ENCODE measurements around the gene ACBD7. TPM values are rescaled to one million over a fixed set of nuclear protein-coding genes. Genes with fewer than 3 reads are reported as not detected.

Gene ACBD7
- 1.1 TPM for total RNA-seq
- long read RNA-seq = 0 reads

DNA sequence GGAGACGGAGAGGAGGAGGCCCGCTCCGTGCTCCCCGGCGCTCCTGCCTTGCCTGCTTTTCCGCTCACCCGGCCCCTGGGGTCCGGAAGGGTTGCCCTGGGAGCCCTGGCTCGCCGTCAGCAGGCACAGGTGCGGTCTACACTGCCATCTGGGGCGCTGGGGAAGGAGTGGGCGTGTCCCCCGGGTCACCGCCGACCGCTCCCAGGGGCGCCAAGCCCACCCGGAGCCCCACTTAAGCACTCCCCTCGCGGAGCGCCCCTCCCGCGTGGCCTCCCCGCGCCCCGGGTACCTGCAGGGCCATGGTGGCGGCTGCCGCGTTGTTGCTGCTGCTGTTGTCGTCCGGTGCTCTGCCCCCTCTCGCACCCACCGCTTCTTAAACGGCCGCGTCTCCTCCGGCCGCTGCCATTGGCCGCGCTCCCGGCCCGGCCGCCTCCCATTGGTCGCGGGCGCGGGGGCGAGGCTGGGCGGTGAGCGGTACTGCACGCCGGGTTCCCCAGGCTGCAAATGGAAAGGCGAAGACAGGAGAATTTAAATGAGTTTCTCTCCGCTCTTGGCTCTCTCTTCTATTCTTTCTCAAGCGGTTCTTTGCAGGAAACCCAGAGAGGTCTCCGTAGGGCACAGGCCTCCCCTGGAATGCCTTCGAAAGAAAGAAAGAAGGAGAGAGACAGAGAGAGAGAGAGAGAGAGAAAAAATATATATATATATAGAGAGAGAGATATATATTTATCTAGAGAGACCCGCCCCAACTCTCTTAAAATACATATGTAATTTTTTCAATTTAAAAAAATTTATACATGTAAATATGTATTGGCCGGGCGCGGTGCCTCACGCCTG is at the start of gene ACBD7:
Gene ACBD7, minus strand, starts transcription at position 349 of the 834 bp plus-strand sequence. Its CDS starts 48 bp downstream, at position 301.
- DNase-seq (ENCODE audit: low spot score) = peak; percentile 93

DNA sequence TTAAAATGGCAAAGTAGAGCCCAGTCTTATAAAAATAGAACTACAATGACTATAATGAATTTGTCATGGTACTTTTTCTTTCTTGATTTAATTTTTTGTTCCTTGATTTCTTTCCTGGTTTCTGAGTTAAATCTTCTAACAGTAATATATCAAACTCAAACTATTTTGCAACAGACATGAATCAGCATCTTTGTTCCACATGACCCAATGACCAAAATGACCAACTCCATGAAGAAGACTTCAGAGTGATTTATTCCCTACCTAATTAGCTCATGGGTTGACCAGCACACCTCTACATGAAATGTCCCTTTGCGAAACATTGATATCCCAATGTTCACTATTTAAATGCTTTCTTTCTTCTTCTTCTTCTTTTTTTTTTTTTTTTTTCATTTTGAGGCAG is 49.1 kb upstream of the ACBD7 start:
- no peak for DNase-seq (ENCODE audit: low spot score)

DNA sequence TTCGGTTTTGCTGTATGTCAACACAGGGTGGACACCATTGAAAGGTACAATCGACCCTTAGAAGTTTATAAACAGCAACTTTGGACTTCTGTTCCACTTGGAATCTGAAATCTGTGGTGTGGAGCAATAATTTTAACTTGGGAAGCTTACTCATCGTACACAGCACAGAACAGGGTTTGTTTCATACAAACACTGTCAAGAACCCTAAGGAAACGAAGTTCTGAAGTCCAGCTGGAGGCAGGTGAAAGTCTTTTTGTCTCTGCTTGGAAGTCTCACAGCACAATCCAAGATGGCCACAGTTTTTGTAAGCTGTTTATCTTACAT is 48.4 kb upstream of the ACBD7 start:
- DNase-seq (ENCODE audit: low spot score) = no peak

DNA sequence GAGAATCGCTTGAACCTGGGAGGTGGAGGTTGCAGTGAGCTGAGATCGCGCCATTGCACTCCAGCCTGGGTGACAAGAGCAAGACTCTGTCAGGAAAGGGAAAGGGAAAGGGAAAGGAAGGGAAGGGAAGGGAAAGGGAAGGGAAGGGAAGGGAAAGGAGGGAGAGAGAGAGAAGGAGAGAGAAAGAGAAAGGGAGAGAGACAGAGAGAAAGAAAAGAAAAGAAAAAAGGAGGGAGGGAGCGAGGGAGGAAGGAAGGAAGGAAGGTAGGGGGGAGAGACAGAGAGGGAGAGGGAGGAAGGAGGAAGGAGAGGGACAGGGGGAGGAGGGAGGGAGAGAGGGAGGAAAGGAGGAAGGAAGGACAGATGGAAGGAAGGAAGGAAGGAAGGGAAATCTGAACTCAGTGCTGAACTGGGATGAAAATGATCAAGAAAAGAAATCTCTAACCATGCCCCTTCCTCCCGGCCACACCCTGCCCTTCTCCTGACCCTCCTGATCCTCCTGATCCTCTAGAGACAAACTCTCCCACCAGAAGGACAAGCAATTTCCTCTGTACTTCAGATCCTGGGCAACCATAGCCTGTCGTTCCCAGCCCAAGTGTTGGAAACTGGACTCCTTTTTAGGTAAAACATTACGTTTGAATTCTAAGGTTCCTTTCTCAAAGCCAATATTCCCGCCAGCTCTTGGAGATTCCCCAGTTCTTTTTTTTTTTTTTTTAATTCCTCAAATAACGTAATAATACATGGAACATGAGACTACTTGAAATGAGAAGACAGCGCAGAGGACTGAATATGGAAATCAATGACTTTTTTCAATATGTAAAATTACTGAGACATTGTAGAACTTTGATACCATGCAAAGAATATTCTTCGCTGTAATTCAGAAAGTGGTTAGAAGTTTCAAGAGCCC is 47.8 kb upstream of the ACBD7 start:
- DNase-seq (ENCODE audit: low spot score) = no peak

DNA sequence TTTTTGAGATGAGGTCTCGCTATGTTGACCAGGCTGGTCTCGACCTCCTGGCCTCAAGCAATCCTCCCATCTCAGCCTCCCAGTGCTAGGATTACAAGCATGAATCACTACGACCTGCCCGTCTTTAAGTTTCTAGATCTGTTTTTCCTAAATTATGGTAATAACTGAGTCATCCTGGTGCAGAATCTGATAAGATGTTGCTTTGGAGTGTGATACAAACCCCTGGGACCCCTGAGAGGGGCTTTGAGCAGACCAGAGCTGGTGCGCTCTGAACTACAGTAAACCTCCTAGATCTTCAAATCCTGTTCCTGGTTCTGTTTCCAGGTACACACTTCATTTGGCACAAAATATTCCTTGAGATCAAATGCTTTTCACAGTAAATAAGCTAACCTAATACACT is 42.8 kb upstream of the ACBD7 start:
- DNase-seq (ENCODE audit: low spot score) = no peak

DNA sequence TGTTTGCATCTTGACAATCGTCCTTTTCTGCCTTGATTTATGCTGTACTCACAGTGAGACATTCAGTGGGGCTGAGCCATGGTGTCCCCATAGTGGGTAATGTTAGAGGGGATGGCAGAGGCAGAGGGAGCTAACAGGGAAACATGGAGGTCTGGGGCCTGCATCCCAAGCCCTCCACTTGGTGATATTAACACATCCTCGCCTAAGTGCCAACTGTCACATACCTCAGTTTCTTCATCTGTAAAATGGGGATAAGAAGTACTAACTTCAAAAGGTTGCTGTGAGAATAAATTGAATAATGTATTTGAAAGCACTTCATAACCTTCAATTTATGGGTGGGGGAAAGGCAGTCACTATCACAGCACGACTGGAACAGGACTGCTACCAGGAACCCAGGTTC is 36.3 kb upstream of the ACBD7 start:
- no peak for DNase-seq (ENCODE audit: low spot score)

DNA sequence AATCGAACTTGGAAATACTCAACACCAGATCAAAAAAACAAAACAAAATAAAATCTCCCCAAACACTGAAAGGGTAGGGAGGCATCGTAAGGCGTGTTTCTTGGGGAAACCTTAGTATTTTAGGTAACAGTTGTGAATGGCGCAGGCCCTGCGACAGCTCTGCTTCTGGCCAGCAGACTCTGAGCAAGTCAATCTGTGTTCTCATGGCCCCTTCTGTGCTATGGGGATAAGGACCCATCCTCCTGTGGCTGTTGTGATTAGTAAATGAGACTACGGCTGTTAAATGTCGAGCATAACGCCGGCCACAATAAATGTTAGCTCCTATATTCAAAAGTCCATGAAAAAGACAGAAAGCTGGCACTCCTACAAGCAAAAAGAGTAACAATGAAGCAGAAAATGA is 35.6 kb upstream of the ACBD7 start:
- DNase-seq (ENCODE audit: low spot score) = no peak

DNA sequence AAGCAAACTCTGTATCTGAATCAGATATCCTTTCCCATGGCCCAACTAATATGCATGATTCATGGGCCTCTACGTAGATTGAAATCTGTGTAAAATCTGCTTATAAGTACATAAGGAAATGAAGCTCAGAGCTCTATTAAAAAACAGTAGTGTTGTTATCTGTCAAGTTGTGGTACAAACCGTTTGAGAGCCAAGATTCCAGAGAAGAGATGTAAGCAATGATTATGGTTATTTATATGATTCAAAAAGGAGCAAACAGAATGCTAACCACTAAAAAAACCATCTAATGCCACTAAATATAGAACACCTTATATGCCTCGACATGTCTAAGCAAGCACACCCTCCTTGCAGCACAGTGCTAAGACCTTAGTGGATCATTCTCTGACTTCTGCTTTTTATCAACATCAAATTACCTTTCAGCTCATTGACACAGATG is 35.2 kb upstream of the ACBD7 start:
- DNase-seq (ENCODE audit: low spot score) = no peak

DNA sequence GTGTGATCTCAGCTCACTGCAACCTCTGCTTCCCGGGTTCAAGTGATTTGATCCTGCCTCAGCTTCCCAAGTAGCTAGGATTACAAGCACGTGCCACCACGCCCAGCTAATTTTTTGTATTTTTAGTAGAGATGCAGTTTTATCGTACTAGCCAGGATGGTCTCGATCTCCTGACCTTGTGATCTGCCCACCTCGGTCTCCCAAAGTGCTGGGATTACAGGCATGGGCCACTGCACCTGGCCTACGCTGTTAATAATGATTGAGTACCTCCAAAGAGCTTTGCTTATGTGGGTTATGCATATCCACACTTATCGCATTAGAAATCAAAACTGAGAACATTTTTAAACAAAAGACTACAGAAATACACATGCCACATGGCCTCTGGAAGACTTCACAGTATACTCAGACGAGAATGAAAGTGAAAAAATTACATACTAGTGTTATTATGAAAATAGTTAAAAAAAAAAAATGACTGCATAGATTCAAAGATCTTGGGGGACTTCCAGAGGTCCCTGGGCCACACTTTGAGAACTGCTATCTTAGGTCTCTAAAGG is 34.0 kb upstream of the ACBD7 start:
- DNase-seq (ENCODE audit: low spot score) = no peak

DNA sequence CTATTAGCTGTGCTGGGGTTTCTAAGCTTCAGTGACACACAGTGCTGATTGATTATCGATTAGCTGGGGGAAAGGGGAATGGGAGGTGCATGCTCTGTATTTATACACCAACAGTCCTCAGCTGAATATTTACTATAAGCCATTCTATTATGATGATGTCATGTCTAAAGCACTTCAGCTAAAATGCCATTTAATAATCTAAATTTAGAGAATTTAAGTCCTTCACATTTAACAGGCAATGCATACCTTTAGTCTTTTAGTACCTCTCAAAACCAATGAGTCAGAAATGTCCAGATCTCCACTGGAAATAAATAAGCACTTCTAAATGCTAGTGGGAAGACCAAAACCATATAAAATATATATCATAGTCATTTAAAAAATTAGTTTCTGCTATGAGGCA is 33.1 kb upstream of the ACBD7 start:
- no peak for DNase-seq (ENCODE audit: low spot score)

DNA sequence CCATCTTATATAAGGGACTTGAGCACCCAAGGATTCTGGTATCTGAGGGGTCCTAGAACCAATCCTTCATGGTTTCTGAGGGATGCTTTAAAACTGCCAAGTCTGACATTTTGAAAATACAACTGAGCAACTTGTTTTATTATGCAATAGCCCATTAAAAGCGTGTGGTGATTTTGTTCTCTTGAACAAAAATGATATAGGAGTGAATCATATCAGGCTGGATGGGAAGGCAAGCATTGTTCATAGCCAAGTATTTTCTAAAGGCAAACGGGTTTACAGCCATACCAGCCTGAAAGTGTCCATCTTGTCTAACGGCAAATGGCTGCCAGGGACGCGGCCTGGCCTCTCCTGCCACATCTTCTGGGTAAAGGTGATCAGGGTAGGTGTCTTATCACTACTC is 31.9 kb upstream of the ACBD7 start:
- no peak for DNase-seq (ENCODE audit: low spot score)

DNA sequence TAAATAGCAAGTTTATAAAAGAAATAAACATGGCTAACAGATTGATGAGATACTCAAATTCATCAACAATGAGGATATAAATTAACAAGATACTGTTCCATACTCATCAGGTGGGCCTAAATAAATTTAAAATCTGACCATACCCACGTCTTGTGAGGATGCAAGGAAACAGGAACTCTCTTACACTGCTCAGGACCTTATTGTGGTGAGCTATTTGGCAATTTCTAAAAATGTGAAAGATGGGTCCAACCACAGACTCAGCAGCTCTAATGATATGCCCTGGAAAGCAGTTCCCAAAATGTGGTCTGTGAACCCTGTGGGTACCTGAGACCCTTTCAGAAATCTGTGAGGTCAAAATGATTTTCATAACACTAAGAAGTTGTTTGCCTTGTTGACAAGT is 30.0 kb upstream of the ACBD7 start:
- no peak for DNase-seq (ENCODE audit: low spot score)

DNA sequence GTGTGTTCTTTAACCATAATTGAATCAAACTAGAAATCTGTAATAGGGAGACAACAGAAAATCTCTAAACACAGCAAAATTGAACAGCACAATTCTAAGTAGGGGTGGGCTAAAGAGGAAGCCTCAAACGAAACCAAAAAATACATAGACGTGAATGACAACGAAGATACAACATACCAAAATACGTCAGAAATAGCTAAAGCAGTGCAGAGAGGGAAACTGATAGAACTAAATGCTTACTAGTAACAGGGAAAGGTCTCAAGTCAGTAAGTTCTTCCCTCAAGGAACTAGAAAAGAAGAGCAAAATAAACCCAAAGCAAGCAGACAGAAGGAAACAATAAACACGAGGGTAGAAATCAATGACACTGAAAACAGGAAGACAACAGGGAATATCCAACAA is 27.6 kb upstream of the ACBD7 start:
- DNase-seq (ENCODE audit: low spot score) = no peak

DNA sequence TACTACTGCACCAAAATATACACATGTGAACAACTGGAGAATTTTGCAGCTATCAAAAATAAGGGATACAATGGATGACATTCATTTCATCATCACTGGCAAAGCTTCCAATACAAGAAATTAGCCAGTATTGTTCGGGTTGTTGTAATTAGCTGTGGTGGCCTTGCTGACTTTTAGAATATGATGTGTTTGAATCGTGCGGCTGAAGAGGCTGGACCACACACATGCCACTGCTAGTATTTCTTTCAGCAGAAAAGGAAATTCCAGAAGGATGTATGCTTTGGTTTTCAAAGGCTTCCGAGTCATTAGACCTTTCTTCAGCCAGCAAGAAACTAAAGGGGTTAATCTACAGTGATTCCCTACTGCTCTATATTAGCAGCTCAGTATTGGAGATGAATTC is 25.2 kb upstream of the ACBD7 start:
- DNase-seq (ENCODE audit: low spot score) = no peak

DNA sequence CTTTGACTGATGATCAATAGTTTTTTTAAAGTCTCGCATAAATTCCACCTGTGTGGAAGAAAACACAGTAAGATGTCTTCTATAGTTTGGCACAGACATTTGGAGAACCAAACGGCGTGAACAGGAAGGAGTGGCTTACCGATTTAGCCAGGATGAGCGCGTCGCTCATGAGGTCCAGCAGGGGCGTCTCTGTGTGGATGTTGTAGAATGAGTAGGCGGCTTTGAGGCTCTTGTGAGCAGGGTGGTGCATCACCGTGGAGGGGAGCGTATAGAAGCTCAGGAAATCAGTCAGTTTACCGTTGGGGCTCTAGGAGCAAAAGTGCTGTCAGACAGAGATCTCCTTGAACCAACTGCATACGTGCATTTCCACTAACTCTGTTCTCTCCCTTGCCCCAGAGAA is 24.1 kb upstream of the ACBD7 start:
- DNase-seq (ENCODE audit: low spot score) = no peak

DNA sequence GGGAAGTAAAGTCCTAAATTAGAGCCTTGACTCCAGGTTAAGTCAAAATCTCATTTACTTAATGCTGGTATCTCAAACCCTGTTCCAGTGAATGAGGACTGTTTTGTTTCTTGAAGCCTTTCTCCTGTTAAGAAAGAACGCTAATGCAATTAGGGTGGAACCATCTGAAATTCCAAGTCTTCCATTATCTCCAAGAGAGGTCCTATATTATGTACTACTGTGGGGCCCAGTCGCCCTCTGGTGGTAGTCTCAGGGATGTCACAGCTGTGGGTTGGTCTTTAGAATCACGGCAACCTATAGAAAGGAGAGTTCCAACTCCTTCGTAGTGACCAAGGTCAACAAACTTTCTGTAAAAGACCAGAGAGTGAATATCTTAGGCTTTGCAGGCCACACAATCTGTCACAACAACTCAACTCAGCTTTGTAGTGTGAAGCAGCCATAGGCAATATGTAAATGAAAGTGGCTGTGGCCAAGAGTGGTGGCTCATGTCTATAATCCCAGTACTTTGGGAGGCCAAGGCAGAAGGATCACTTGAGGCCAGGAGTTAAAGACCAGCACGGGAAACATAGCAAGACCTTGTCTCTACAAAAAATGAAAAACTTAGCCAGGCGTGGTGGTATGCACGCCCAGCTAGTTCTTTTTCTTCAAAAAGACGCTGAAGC is 17.9 kb upstream of the ACBD7 start:
- DNase-seq (ENCODE audit: low spot score) = peak; percentile 79

DNA sequence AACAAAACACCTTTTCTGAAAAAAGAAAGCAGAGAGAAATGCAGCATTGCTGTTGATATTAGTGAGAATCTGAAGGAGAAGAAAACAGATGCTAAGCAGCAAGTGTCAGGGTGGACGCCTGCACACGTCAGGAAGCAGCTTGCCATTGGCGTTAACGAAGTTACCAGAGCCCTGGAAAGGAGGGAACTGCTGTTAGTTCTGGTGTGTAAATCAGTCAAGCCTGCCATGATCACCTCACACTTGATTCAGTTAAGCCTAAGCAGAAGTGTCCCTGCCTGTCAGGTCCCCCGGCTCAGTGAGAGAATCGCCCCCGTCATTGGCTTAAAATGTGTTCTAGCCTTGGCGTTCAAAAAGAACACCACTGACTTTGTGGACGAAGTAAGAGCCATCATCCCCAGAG is 14.9 kb upstream of the ACBD7 start:
- DNase-seq (ENCODE audit: low spot score) = peak; percentile 65

DNA sequence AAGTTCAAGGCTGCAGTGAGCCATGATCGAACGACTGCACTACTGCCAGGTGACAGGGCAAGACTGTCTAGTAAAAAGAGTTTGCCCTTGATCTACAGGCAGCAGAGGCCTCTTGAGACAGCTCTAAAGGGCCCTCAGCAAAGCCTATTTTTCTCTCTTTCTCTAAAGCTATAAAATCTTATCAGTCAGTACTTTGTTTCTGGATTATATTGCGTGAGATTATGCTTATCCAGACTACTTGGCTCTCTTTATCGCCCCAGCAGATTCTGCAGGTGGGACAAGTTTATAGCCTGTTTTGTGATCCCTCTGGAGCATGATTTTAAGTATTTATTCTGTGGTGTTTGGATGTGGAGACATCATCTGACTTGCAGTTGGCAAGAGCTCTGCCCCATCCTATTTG is 11.3 kb upstream of the ACBD7 start:
- no peak for DNase-seq (ENCODE audit: low spot score)

DNA sequence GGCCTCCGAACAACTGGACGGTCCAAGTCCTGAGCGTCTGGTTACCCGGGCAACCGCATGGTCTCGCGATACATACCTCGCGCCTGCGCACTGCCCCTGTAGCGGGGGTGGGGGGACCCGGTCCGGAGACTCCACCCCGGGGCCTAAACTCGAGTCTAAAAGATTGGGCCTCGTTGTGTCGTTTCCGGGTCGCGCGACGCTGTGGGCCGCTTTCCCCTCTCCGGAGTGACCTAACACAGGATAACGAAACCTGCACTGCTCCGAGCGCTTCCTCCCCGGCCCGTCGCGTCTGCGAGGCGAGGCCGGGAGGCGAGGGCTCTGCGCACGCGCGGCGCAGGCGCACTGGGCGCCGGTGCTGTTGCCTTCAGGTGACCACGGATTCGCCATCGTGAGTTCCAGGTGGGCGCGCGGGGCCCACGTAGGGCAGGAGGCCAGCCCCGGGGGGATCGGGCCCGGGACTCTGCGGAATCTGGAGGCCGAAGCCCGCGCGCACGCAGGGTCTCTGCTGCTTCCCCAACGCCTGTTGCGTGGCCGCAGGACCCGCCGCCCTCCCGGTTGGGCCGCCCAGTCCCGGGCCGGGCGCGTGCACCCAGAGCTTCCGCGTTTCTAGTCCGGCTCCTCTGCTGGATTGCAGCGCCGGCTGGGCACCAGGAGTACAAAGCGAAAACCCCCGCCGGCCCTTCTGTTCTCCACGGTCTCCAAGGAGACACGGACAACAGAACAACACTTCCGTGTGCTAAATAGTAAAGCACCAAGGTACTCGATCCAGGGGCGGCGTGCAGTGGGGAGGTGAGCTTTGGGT is 8.6 kb upstream of the ACBD7 start, which contains the start of gene RPP38:
Gene RPP38, plus strand, starts transcription at position 345 of the 802 bp plus-strand sequence. CDS start 5,960 bp downstream, outside the sequence.
- DNase-seq (ENCODE audit: low spot score) = peak; percentile 99

DNA sequence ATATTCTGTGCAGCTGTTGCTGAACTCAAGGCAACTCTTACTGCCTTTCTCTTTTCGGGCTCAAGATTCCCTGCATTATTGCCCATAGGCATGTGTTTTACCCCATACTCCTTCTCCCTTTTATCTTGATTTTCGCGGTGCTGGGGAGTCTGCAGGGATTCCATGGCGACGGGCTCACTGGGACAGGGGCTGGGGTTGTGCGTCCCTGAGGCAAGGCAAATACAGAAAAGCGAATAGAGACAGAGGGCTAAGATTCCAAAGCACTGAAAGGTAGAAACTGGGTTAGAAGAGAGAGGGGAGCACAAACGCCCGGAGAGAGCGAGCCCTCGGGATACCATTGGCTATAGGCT is 8.1 kb upstream of the ACBD7 start:
- no peak for DNase-seq (ENCODE audit: low spot score)
